OCI-LY1 (cell line): ENCODE results near the gene CCDC83.

Experiments used
- H2AFZ ChIP-seq: fragments of 200-600 bp; sonication (generic), shearing (Covaris generic); 2 replicates; pipeline ENCODE4 v1.6.0; 2014; ENCODE audit warnings: antibody characterized with exemption, mild to moderate bottlenecking, low read length
- H3F3A ChIP-seq: fragments of 200-600 bp; sonication (generic), shearing (Covaris generic); 2 replicates; pipeline ENCODE4 v1.6.0; 2014; ENCODE audit warnings: mild to moderate bottlenecking, antibody characterized with exemption, low read length, moderate library complexity; ENCODE audit not compliant: insufficient read depth
- H3K27ac ChIP-seq: fragments of 200-600 bp; sonication (generic); 2 replicates; pipeline ENCODE4 v1.5.1; 2014; ENCODE audit warnings: low read length, mixed run types, mild to moderate bottlenecking, low read depth; ENCODE audit not compliant: poor library complexity, severe bottlenecking
- H3K27me3 ChIP-seq: fragments of 200-600 bp; sonication (generic); 2 replicates; pipeline ENCODE4 v1.6.0; 2014; ENCODE audit warnings: antibody characterized with exemption, mild to moderate bottlenecking, low read length, moderate library complexity; ENCODE audit not compliant: insufficient read depth
- H3K36me3 ChIP-seq: fragments of 200-600 bp; sonication (generic); 2 replicates; pipeline ENCODE4 v1.6.1; 2014; ENCODE audit warnings: mild to moderate bottlenecking, antibody characterized with exemption, low read length, moderate library complexity, mixed read lengths; ENCODE audit not compliant: insufficient read depth
- H3K4me1 ChIP-seq: fragments of 200-600 bp; sonication (generic); 2 replicates; pipeline ENCODE4 v1.5.1; 2014; ENCODE audit warnings: mild to moderate bottlenecking, low read length, moderate library complexity; ENCODE audit not compliant: insufficient read depth, severe bottlenecking
- H3K4me2 ChIP-seq: fragments of 200-600 bp; sonication (generic), shearing (Covaris generic); 2 replicates; pipeline ENCODE4 v1.6.1; 2014; ENCODE audit warnings: low read length
- H3K4me3 ChIP-seq: fragments of 200-600 bp; sonication (generic); 2 replicates; pipeline ENCODE4 v1.5.1; 2014; ENCODE audit warnings: low read length, low read depth, mild to moderate bottlenecking, mixed read lengths; ENCODE audit not compliant: poor library complexity, severe bottlenecking
- H3K79me2 ChIP-seq: fragments of 200-600 bp; shearing (Covaris generic); 2 replicates; pipeline ENCODE4 v1.6.1; 2016; ENCODE audit warnings: mixed run types, low read length, mixed read lengths; ENCODE audit not compliant: insufficient read depth
- H3K9ac ChIP-seq: fragments of 200-600 bp; sonication (generic), shearing (Covaris generic); 2 replicates; pipeline ENCODE4 v1.6.1; 2014; ENCODE audit warnings: mild to moderate bottlenecking, low read length, mixed read lengths
- H3K9me2 ChIP-seq: fragments of 200-600 bp; sonication (generic), shearing (Covaris generic); 2 replicates; pipeline ENCODE4 v1.6.1; 2014; ENCODE audit warnings: low read depth, mild to moderate bottlenecking, low read length, mixed read lengths
- H3K9me3 ChIP-seq: fragments of 200-600 bp; shearing (Covaris generic); 2 replicates; pipeline ENCODE4 v1.6.1; 2014; ENCODE audit warnings: low read length, mixed read lengths
- H4K20me1 ChIP-seq: fragments of 200-600 bp; sonication (generic), shearing (Covaris generic); 2 replicates; pipeline ENCODE4 v1.6.0; 2016; ENCODE audit warnings: mild to moderate bottlenecking, low read length; ENCODE audit not compliant: insufficient read depth
- EZH2 ChIP-seq: fragments of 200-600 bp; sonication (generic), shearing (Covaris generic); IDR thresholded peaks from 2 replicates; pipeline ENCODE4 v1.8.0; 2017; ENCODE audit warnings: borderline replicate concordance, mixed run types, mild to moderate bottlenecking, antibody characterized with exemption, low read length, moderate library complexity, mixed read lengths
- TF ChIP-seq, protein P1 (sequence below): fragments of 200-600 bp; sonication (generic), shearing (Covaris generic); IDR thresholded peaks from 2 replicates; pipeline ENCODE4 v1.5.1; 2017; ENCODE audit warnings: mild to moderate bottlenecking, antibody characterized with exemption, low read length, moderate library complexity, mixed read lengths

CCDC83 gene

DNA sequence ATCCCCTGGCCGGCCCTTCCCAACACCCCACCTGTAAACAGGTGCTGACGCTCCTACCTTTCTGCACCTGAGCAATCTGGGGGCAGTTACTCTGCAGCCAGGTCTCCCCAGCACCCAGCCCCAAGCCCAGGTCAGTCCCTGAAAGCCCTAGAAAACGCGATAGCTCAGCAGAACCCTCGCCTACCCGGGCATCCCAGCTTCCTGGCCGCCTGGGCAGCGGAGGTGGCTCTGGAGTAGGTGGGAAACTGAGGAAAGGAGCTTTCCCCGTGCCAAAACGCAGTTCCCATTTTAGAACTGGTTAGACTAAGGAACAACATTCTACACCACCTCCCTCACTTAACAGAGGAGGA lies 44.7 kb upstream of the CCDC83 start:
- Histone ChIP-seq H3K4me1 (peaks cover 23% of the 10 kb centered on the region), H3K9ac (peak overlapping the region; percentile 38; the same call in 1 of the 2 replicates), H3K79me2 (no peaks in the 10 kb centered on the region), H3K4me2 (peak overlapping the region; percentile 63), H4K20me1 (no peaks in the 10 kb centered on the region), H3K36me3 (no peaks in the 10 kb centered on the region), H3K4me3 (peak overlapping the region; percentile 56), H3K9me3 (no peaks in the 10 kb centered on the region), H3F3A (no peaks in the 10 kb centered on the region), H3K9me2 (no peaks in the 10 kb centered on the region), H3K27me3 (no peaks in the 10 kb centered on the region), H2AFZ (no peak overlapping the region), H3K27ac (no peak overlapping the region)
- TF ChIP-seq, protein P1, sequence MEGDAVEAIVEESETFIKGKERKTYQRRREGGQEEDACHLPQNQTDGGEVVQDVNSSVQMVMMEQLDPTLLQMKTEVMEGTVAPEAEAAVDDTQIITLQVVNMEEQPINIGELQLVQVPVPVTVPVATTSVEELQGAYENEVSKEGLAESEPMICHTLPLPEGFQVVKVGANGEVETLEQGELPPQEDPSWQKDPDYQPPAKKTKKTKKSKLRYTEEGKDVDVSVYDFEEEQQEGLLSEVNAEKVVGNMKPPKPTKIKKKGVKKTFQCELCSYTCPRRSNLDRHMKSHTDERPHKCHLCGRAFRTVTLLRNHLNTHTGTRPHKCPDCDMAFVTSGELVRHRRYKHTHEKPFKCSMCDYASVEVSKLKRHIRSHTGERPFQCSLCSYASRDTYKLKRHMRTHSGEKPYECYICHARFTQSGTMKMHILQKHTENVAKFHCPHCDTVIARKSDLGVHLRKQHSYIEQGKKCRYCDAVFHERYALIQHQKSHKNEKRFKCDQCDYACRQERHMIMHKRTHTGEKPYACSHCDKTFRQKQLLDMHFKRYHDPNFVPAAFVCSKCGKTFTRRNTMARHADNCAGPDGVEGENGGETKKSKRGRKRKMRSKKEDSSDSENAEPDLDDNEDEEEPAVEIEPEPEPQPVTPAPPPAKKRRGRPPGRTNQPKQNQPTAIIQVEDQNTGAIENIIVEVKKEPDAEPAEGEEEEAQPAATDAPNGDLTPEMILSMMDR, result no peak
- no peak for TF ChIP-seq EZH2

DNA sequence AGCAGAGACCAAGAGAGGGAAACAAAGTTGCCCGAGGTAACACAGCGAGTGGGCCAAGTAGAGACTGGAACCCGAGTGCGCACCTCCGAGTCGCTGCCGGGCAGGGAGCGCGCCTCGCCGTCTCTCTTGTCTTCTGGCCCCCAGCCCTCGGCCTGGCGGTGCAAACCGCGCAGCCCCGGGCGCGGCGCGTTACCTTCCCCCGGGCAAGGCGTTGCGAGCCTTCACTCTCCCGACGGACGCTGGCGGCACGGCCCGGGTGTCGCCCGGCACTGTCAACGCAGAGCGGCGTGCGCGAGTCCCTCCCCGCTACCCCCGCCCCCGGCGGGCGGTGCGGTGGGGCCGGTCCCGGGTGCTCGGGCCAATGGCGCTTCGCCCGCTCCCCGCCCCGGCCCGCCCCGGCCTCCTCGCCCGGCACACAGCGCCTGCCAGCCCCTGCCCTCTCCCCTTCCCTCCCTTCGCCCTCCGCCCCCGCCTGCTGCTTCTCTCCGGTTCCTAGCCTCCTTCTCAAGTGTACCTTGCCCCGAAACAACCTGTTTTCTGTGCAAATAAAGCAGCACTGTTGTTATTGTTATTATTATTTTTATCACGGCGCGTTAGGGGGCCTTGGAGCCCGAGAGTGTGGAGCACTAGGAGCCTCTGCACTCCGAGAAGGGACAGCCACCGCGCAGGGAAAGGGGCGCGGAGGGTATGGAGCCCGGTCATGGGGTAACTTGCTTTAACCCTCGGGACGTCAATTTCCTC lies 44.1 kb upstream of the CCDC83 start, which contains the start of gene SYTL2:
TSS of gene SYTL2 (minus strand) at position 271 of the 741 bp plus-strand sequence. CDS start 53,416 bp downstream, outside the sequence.
- TF ChIP-seq, protein P1, result no peak
- TF ChIP-seq EZH2, result no peak
- H2AFZ ChIP-seq, result no peak within 1 kb of the TSS
- peak within 1 kb of the TSS; percentile 38; the same call in 1 of the 2 replicates for H3K9ac ChIP-seq
- peak within 1 kb of the TSS; percentile 63 for H3K4me2 ChIP-seq
- H4K20me1 ChIP-seq, result no peaks in the 10 kb centered on the region
- no peaks in the 10 kb centered on the region for H3K36me3 ChIP-seq
- H3K9me2 ChIP-seq, result no peaks in the 10 kb centered on the region
- H3K79me2 ChIP-seq, result no peaks in the 10 kb centered on the region
- H3K4me1 ChIP-seq, result peaks cover 23% of the 10 kb centered on the region
- peak within 1 kb of the TSS; percentile 56 for H3K4me3 ChIP-seq
- peak within 1 kb of the TSS; percentile 76 for H3K27ac ChIP-seq
- H3F3A ChIP-seq, result no peaks in the 10 kb centered on the region
- H3K27me3 ChIP-seq, result no peaks in the 10 kb centered on the region
- H3K9me3 ChIP-seq, result no peaks in the 10 kb centered on the region

DNA sequence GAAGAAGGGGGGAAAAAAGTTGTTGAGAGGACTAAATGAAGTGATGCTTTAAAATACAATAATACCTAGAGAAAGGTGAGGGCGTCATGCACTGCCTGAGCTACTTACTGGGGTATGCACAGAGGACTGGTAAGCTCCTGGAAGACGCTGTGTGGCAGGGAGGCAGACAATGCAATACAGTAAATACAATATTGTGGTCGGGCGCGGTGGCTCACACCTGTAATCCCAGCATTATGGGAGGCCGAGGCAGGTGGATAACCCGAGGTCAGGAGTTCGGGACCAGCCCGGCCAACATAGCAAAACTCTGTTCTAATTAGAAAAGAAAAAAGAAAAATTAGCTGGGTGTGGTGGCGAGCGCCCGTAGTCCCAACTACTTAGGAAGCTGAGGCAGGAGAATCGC lies 43.6 kb upstream of the CCDC83 start:
- TF ChIP-seq, protein P1, result no peak
- no peak for TF ChIP-seq EZH2
- Histone ChIP-seq H3K27me3 (no peaks in the 10 kb centered on the region), H3K4me1 (peaks cover 23% of the 10 kb centered on the region), H3K9me3 (no peaks in the 10 kb centered on the region), H4K20me1 (no peaks in the 10 kb centered on the region), H2AFZ (no peak overlapping the region), H3K27ac (no peak overlapping the region), H3K9me2 (no peaks in the 10 kb centered on the region), H3K4me3 (peak overlapping the region; percentile 56), H3F3A (no peaks in the 10 kb centered on the region), H3K4me2 (peak overlapping the region; percentile 63), H3K79me2 (no peaks in the 10 kb centered on the region), H3K9ac (no peak overlapping the region), H3K36me3 (no peaks in the 10 kb centered on the region)
